Psoas muscle (tissue), 8 donors: ENCODE results near the gene SGPL1. TPM values are rescaled to one million over a fixed set of nuclear protein-coding genes. Genes with fewer than 3 reads are reported as not detected.

ENCODE experiments used
- ATAC-seq, 4 donors: fragments of 200-7000 bp; cut with Tn5 transposase; one replicate each; pipeline ENCODE4 v1.9.1; 2020; ENCODE audit warnings: moderate library complexity in 3 of 4, mild to moderate bottlenecking in 2 of 4
- DNase-seq, 2 donors: peaks; one replicate each; pipeline ENCODE4 v3.0.0-alpha.2; 2020
- H3K27ac ChIP-seq: fragments of 200-600 bp; one replicate; pipeline ENCODE4 v1.8.0; 2022
- H3K27me3 ChIP-seq, 3 donors: fragments of 200-600 bp in 1 of 3; one replicate each; pipeline versions ENCODE4 v1.6.1 to v1.8.0; 2013 to 2022; ENCODE audit warnings: low read length in 2 of 3, mild to moderate bottlenecking in 2 of 3, moderate library complexity in 1 of 3; ENCODE audit not compliant: insufficient read depth in 3 of 3
- H3K36me3 ChIP-seq, 2 donors: fragments of 200-600 bp in 1 of 2; one replicate each; pipeline versions ENCODE4 v1.6.1 to v1.8.0; 2013 to 2022; ENCODE audit warnings: low read depth in 1 of 2, mild to moderate bottlenecking in 1 of 2, moderate library complexity in 1 of 2; ENCODE audit not compliant: insufficient read depth in 1 of 2
- H3K4me1 ChIP-seq: fragments of 200-600 bp; one replicate; pipeline ENCODE4 v1.8.0; 2022
- H3K4me3 ChIP-seq: fragments of 200-600 bp; one replicate; pipeline ENCODE4 v1.8.0; 2022; ENCODE audit warnings: mild to moderate bottlenecking
- H3K9me3 ChIP-seq: fragments of 200-600 bp; one replicate; pipeline ENCODE4 v1.8.0; 2022
- CTCF ChIP-seq: fragments of 200-600 bp; IDR thresholded peaks from one replicate; pipeline ENCODE4 v1.8.0; 2022; ENCODE audit warnings: antibody characterized with exemption
- WGBS, 3 donors: extraction: QIAGEN DNeasy Blood & Tissue Kit; methylation state at CpG; one replicate each; pipeline versions ENCODE4 v1.1.6 to v1.1.7; 2013; 5-methylcytosine and 5-hydroxymethylcytosine counted together
- intact Hi-C, 2 donors: fragments of 100-400 bp; cut with DNase I; formaldehyde crosslinking; loops; one replicate each; pipeline versions ENCODE4 v1.11.0 to v1.14.2; 2022
- polyA plus RNA-seq, 3 donors: library from polyadenylated mRNA; stranded (reverse); fragments of 200-250 nt; gene quantifications; one replicate each; pipeline ENCODE4 v1.2.3, GENCODE V29; 2013
- total RNA-seq, 4 donors: library from RNA; stranded (reverse); fragmentation: NEBNext Ultra II Directional in 2 of 4; extraction: Animal tissue kit (Norgen Biotek cat#: 25700) in 2 of 4; gene quantifications; one replicate each; pipeline versions ENCODE4 v1.2.1 to v1.2.4, GENCODE V29; 2021 to 2023
- donor health status: healthy with polysubstance abuse.
- donor health status: DM: no; HTN: no; CAD: no; lungs with moderate emphysema.
- donor health status: Bipolar disorder and iron deficiency.
- donor health status: healthy.
- donor health status: DM: yes; HTN: yes; CAD: no.
- donor health status: DM: no; HTN: no; CAD: no.
- donor health status: DM: no; HTN: no; CAD: no.
- donor health status: DM: yes; HTN: yes; CAD: no.

SGPL1 gene
- total and polyA plus RNA-seq, 7 donors = 3.7 to 15.1 (median 9.5) TPM

- Histone ChIP-seq H3K27me3 (no peaks in the 10 kb centered on the region), H3K9me3 (no peaks in the 10 kb centered on the region), H3K4me3 (no peak overlapping the region), H3K27ac (no peak overlapping the region), H3K36me3 (no peaks in the 10 kb centered on the region), H3K4me1 (no peaks in the 10 kb centered on the region)
- ATAC-seq (no peak), DNase-seq (no peak)
- intact Hi-C loops = no loop called here
- no peak for TF ChIP-seq CTCF
- 72 to 83% (median 81%) methylated on average over 2 of the region's 2 CpGs for WGBS, 3 donors
Measured at GRCh38 chr10:70803775-70804420, 11.8 kb upstream of the SGPL1 start.

DNA sequence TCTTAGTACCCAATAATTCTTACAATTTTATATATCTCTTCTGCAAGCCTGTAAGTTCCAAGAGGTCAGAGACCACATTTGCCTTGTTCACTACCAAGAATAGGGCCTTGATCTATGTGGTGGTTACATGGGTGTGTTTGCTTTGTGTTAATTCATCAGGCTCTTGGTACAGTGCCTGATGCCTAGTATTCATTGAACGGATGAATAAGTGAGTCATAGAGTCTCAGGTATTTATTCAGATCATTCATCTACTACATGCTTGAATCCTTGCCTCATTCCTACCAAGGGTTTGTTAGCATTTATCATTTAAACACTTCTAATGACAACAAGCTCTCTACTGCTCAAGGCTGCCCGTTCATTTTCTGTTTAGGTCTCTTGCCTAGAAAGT is 11.3 kb upstream of the SGPL1 start:
- Histone ChIP-seq H3K4me3 (no peak overlapping the region), H3K27ac (no peak overlapping the region), H3K27me3 (no peaks in the 10 kb centered on the region), H3K4me1 (no peaks in the 10 kb centered on the region), H3K36me3 (no peaks in the 10 kb centered on the region), H3K9me3 (no peaks in the 10 kb centered on the region)
- 74 to 85% (median 83%) methylated on average over 2 of the region's 2 CpGs for WGBS, 3 donors
- no peak for ATAC-seq
- no peak for DNase-seq
- intact Hi-C loops = no loop called here
- no peak for TF ChIP-seq CTCF

DNA sequence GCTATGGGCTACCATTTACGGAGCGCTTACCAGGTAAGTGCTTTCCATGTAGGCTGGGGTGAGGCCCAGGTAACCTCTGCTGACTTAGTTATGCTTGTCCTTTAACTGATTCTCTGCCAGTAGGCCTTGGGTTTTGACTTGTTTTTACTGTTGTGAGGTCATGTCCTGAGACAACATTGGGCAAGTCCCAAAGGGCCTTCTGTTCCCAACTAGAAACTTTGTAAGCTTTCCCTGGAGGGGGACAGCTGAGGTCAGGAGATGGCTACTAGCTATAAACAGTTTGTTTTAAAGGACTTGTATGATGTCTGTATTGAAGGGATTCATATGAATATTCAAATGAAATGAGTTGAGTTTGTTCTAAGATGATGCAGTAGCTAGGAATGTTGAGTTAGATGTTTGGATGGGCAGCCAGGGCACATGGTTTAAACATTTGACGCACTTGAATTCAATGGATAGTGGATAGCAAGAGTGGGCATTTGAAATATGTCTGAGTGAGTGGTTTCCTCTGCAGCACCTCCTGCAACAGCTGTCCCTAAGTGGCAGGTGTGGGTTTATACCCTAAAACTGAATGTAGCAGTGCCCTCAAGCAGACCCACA is 10.0 kb upstream of the SGPL1 start:
- no peak for DNase-seq
- intact Hi-C loops = no loop called here
- Histone ChIP-seq H3K27me3 (no peaks in the 10 kb centered on the region), H3K4me1 (no peaks in the 10 kb centered on the region), H3K27ac (no peak overlapping the region), H3K9me3 (no peaks in the 10 kb centered on the region), H3K36me3 (no peaks in the 10 kb centered on the region), H3K4me3 (no peak overlapping the region)
- TF ChIP-seq CTCF = no peak
- no peak for ATAC-seq
- WGBS, 3 donors = 87 to 97% (median 90%) methylated on average over 3 of the region's 3 CpGs

GRCh38 chr10:70806841-70807240 is 8.9 kb upstream of the SGPL1 start:
- Histone ChIP-seq H3K4me3 (no peak overlapping the region), H3K9me3 (no peaks in the 10 kb centered on the region), H3K4me1 (no peaks in the 10 kb centered on the region), H3K27ac (no peak overlapping the region), H3K36me3 (no peaks in the 10 kb centered on the region), H3K27me3 (no peaks in the 10 kb centered on the region)
- WGBS, 3 donors = 100% methylated on average over 1 of the region's 1 CpG
- intact Hi-C loops = no loop called here
- ATAC-seq (no peak), DNase-seq (no peak)
- TF ChIP-seq CTCF = no peak

DNA sequence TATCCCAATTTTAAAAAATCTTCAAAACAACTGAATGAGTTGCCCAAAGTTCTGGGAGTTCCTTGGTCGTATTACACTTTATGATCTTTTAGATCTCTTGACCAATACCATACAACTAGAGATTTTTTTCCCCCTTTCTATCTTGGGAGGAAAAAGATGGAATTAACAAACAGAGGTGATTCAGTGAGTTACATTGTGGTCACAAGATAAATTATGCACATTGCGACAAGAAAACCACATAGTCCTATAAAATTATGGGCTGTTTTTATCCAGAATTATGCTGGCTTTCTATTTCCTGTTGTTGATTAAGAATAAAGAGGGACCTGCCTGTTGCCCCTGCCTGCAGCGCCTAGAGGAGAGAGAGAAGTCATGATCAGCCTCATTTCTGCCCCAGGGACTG is 8.2 kb upstream of the SGPL1 start:
- WGBS, 3 donors = 87 to 94% (median 91%) methylated on average over 3 of the region's 3 CpGs
- intact Hi-C loops = no loop called here
- ATAC-seq (no peak), DNase-seq (no peak)
- H3K27me3 ChIP-seq = no peaks in the 10 kb centered on the region
- no peaks in the 10 kb centered on the region for H3K4me1 ChIP-seq
- no peak for TF ChIP-seq CTCF
- H3K36me3 ChIP-seq = no peaks in the 10 kb centered on the region
- H3K4me3 ChIP-seq = no peak overlapping the region
- no peaks in the 10 kb centered on the region for H3K9me3 ChIP-seq
- H3K27ac ChIP-seq = no peak overlapping the region
